ENCODE data around the gene FANCE. TPM values are rescaled to one million over a fixed set of nuclear protein-coding genes. Genes with fewer than 3 reads are reported as not detected.

FANCE gene
- total and polyA plus RNA-seq, 2 experiments from 2014 or later = 5.4 to 25.5 TPM

- Histone ChIP-seq H3K4me1 (ENCODE audit: insufficient read depth) (peaks cover 92% of the 10 kb centered on the region), H4K20me1 (replicated peaks; ENCODE audit: insufficient read depth) (peaks cover 11% of the 10 kb centered on the region; the same call in 1 of the 2 replicates), H3K4me3 (peak overlapping the region; percentile 40; the same call in 1 of the 2 replicates), H3K27me3 (ENCODE audit: insufficient read depth) (no peaks in the 10 kb centered on the region), H3K36me3 (ENCODE audit: insufficient read depth) (no peaks in the 10 kb centered on the region), H2AFZ (no peak overlapping the region), H3K4me2 (peak overlapping the region; percentile 98), H3K79me2 (replicated peaks; ENCODE audit: insufficient read depth) (peaks cover 78% of the 10 kb centered on the region), H3F3A (replicated peaks; ENCODE audit: low read depth) (peaks cover 22% of the 10 kb centered on the region), H3K9me2 (ENCODE audit: insufficient read depth) (no peaks in the 10 kb centered on the region), H3K27ac (ENCODE audit: low read depth) (no peak overlapping the region)
- TF ChIP-seq, protein P1, sequence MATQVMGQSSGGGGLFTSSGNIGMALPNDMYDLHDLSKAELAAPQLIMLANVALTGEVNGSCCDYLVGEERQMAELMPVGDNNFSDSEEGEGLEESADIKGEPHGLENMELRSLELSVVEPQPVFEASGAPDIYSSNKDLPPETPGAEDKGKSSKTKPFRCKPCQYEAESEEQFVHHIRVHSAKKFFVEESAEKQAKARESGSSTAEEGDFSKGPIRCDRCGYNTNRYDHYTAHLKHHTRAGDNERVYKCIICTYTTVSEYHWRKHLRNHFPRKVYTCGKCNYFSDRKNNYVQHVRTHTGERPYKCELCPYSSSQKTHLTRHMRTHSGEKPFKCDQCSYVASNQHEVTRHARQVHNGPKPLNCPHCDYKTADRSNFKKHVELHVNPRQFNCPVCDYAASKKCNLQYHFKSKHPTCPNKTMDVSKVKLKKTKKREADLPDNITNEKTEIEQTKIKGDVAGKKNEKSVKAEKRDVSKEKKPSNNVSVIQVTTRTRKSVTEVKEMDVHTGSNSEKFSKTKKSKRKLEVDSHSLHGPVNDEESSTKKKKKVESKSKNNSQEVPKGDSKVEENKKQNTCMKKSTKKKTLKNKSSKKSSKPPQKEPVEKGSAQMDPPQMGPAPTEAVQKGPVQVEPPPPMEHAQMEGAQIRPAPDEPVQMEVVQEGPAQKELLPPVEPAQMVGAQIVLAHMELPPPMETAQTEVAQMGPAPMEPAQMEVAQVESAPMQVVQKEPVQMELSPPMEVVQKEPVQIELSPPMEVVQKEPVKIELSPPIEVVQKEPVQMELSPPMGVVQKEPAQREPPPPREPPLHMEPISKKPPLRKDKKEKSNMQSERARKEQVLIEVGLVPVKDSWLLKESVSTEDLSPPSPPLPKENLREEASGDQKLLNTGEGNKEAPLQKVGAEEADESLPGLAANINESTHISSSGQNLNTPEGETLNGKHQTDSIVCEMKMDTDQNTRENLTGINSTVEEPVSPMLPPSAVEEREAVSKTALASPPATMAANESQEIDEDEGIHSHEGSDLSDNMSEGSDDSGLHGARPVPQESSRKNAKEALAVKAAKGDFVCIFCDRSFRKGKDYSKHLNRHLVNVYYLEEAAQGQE (IDR thresholded peaks at IDR 0.05; ENCODE audit: unreplicated experiment) = peak; percentile 57
- TF ChIP-seq NANOG (IDR thresholded peaks at IDR 0.05; ENCODE audit: borderline replicate concordance) = no peak
- Mint-ChIP-seq H3K9me3 (no peaks in the 10 kb centered on the region), H3K4me3 (peak overlapping the region; percentile 71), H3K27me3 (ENCODE audit: insufficient read depth, low read depth, poor library complexity) (peaks cover 43% of the 10 kb centered on the region), H3K36me3 (ENCODE audit: low read depth) (peaks cover 2% of the 10 kb centered on the region; the same call in 1 of the 3 replicates), H3K4me1 (peaks cover 74% of the 10 kb centered on the region), H3K27ac (peak overlapping the region; percentile 91; the same call in 1 of the 2 replicates)
- ATAC-seq (peak; percentile 4), DNase-seq (ENCODE audit: low spot score) (no peak)
These were observed 39.6 kb downstream of the FANCE start for GRCh38 chr6:35491558-35492257.

DNA sequence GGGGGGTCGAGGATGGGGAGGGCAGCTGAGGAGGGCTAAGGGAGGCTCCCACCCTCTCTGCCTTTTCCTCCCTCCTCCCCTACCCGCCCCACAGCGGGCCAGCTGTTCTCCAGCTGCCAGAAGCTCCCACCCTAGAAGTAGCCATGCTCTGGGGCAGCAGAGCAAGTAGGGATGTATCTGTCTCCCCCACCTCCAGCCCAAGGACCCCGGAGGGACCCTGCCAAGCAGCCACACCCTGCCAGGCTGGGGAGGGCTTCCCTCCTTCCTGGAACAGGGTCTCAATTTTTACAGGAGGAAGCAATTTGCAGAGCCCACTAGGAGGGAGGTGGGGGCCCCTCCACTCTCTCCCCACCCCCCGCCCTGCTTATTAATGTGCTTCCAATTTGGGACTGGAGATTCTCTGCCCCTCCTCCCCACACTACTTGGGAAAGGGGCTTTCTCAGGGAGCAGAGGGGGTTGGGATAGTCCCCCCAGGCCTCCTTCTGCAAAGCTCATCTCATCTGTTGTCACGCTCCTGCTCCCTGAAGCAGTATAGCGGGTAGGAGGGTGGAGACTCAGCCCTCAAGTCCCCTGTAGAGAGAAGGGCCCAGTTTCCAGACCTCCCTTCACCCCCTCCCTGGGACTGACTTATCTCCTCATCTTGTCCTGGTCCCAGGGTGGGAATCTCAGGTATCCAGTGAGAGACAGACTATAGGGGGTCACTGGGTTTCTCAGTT lies 40.3 kb downstream of the FANCE start:
- no peak for DNase-seq (ENCODE audit: low spot score)

More for the DNA sequence above, 40.3 kb downstream of the FANCE start:
- Histone ChIP-seq H2AFZ (no peak overlapping the region), H3K4me1 (ENCODE audit: insufficient read depth) (peaks cover 85% of the 10 kb centered on the region), H3K27ac (ENCODE audit: low read depth) (no peak overlapping the region), H3K27me3 (ENCODE audit: insufficient read depth) (no peaks in the 10 kb centered on the region), H3K9me2 (ENCODE audit: insufficient read depth) (no peaks in the 10 kb centered on the region), H4K20me1 (replicated peaks; ENCODE audit: insufficient read depth) (peaks cover 11% of the 10 kb centered on the region; the same call in 1 of the 2 replicates), H3K36me3 (ENCODE audit: insufficient read depth) (no peaks in the 10 kb centered on the region), H3K4me3 (peak overlapping the region; percentile 40; the same call in 1 of the 2 replicates), H3F3A (replicated peaks; ENCODE audit: low read depth) (peaks cover 17% of the 10 kb centered on the region; the same call in 1 of the 2 replicates), H3K4me2 (peak overlapping the region; percentile 98), H3K79me2 (replicated peaks; ENCODE audit: insufficient read depth) (peaks cover 71% of the 10 kb centered on the region)
- Mint-ChIP-seq H3K4me1 (peaks cover 68% of the 10 kb centered on the region), H3K9me3 (no peaks in the 10 kb centered on the region), H3K27me3 (ENCODE audit: insufficient read depth, low read depth, poor library complexity) (peaks cover 41% of the 10 kb centered on the region), H3K27ac (0 out of 2 replicates have a peak overlapping the region, but pooled peaks have one; percentile 48), H3K4me3 (peak overlapping the region; percentile 60), H3K36me3 (ENCODE audit: low read depth) (no peaks in the 10 kb centered on the region; the same call in 2 of the 3 replicates)
- TF ChIP-seq ZNF462 (CRISPR knock-in tag; IDR thresholded peaks at IDR 0.05) (no peak), NANOG (IDR thresholded peaks at IDR 0.05; ENCODE audit: borderline replicate concordance) (no peak), EZH2 (IDR thresholded peaks at IDR 0.05; ENCODE audit: low read depth, unreplicated experiment) (no peak), POLR2AphosphoS5 (IDR thresholded peaks at IDR 0.05; ENCODE audit: low read depth) (no peak), CREB1 (CRISPR knock-in tag; IDR thresholded peaks at IDR 0.05; ENCODE audit: low read depth) (no peak), ZNF114 (CRISPR knock-in tag; IDR thresholded peaks at IDR 0.05) (no peak), JUNB (IDR thresholded peaks at IDR 0.05; ENCODE audit: unreplicated experiment) (no peak)
- ATAC-seq = no peak
